ENCODE measurements around the gene MX2. TPM values are rescaled to one million over a fixed set of nuclear protein-coding genes. Genes with fewer than 3 reads are reported as not detected.
A peak's percentile ranks its signal among the peaks of the same experiment; 100 is the strongest.

Gene MX2
- 393 and 402 TPM in 2 replicates for total RNA-seq (2013; cell fraction: nucleolus; rRNA removed)
- 43.3 and 51.0 TPM in 2 replicates for total RNA-seq (2014; rRNA removed)
- 53.8 and 54.1 TPM in 2 replicates for total RNA-seq (2014; rRNA removed; fragmentation: Illumina TruSeq; extraction: Trizol)
- 49.0 and 52.2 TPM in 2 replicates for total RNA-seq (2021)
- polyA plus RNA-seq (2011; ENCODE audit: low read depth) = 32.5 TPM
- polyA plus RNA-seq (2011; rRNA removed) = 167 and 182 TPM in 2 replicates
- polyA plus RNA-seq (2011; cell fraction: cytosol; rRNA removed) = 135 and 137 TPM in 2 replicates
- polyA plus RNA-seq (2011; cell fraction: nucleus; rRNA removed) = 152 and 184 TPM in 2 replicates
- polyA plus RNA-seq (2012) = 46.6 and 49.9 TPM in 2 replicates
- 85.0 and 133 TPM in 2 replicates for polyA plus RNA-seq (2014; fragmentation: Illumina TruSeq; extraction: Trizol)
- 10 to 100 TPM; 10.5 to 13.9 TPM for polyA plus RNA-seq (2014; fragmentation: Nextera tagmentation; extraction: Ambion mirVana)
- polyA plus RNA-seq (2014; rRNA removed) = 42.4 and 49.7 TPM in 2 replicates
- 10 to 100 TPM; 25.3 to 26.7 TPM for polyA plus RNA-seq (2016; fragmentation: Nextera tagmentation; extraction: Ambion mirVana)
- 143 and 159 TPM in 2 replicates for polyA minus RNA-seq (2011; rRNA and poly(A)+ RNA removed)
- polyA minus RNA-seq (2011; cell fraction: cytosol; rRNA and poly(A)+ RNA removed) = 45.2 and 49.5 TPM in 2 replicates
- 100.0 and 124 TPM in 2 replicates for polyA minus RNA-seq (2011; cell fraction: nucleus; rRNA and poly(A)+ RNA removed)
- percentile 95 among the genes with signal in this experiment for Bru-seq, nascent RNA
- BruChase-seq, experiment 1, labeled RNA remaining after a 6-hour chase = percentile 91 among the genes with signal in this experiment
- percentile 87 among the genes with signal in this experiment for BruChase-seq, experiment 2, labeled RNA remaining after a 2-hour chase
- long read RNA-seq, experiment 1, partial matches to known transcripts = 3 of 20 reads
- long read RNA-seq, experiment 1, other reads (novel, unspliced or antisense) = 13 of 20 reads
- long read RNA-seq, experiment 2, transcript MX2-201 (14 exons, 3,042 nt) = major isoform, 124 of 267 reads
- long read RNA-seq, experiment 2, partial matches to known transcripts = 48 of 267 reads
- long read RNA-seq, experiment 2, other reads (novel, unspliced or antisense) = 94 of 267 reads

- under 1% methylated on average over 24 of the region's 24 CpGs for WGBS (ENCODE audit: insufficient coverage, insufficient replicate concordance, low lambda C conversion rate, missing lambda C conversion rate)
- RAD21 ChIA-PET (ENCODE audit: unreplicated experiment) = interaction anchor here (0.6 to 5.3 kb wide), 6 partner anchors 9 to 833 kb away, joined by 3 to 34 read pairs (median 4); partner anchors contain the start of gene MX1
- TF ChIP-seq CREB1 (IDR thresholded peaks at IDR 0.05; ENCODE audit: low read depth) (no peak), SKIL (IDR thresholded peaks at IDR 0.05; ENCODE audit: low read depth, poor library complexity, severe bottlenecking) (peak; percentile 70), MLLT1 (IDR thresholded peaks at IDR 0.05) (peak; percentile 46; the same call in 1 of the 2 replicates), WRNIP1 (IDR thresholded peaks at IDR 0.05; ENCODE audit: borderline replicate concordance, low read depth, low read length) (no peak), PML (IDR thresholded peaks at IDR 0.05; ENCODE audit: low read length) (no peak), POLR2AphosphoS2 (IDR thresholded peaks at IDR 0.05; ENCODE audit: low read depth, low read length) (peak; percentile 34; the same call in 1 of the 2 replicates), PKNOX1 (IDR thresholded peaks at IDR 0.05) (no peak), CREM (IDR thresholded peaks at IDR 0.05; ENCODE audit: low read depth) (peak; percentile 90), BHLHE40 (IDR thresholded peaks at IDR 0.05; ENCODE audit: borderline replicate concordance in 1 of 2, low read depth in 2 of 2, low read length in 1 of 2) (peak; percentile 93 to 94), IRF5 (IDR thresholded peaks at IDR 0.05; ENCODE audit: borderline replicate concordance) (no peak)
Observed at GRCh38 chr21:41361786-41362604, at the start of gene MX2. TSS of gene MX2 (plus strand) at chr21:41362027. CDS start at chr21:41376907, 14,880 bp downstream.

More at GRCh38 chr21:41361786-41362604, at the start of gene MX2:
- intact Hi-C loops (cut with micrococcal nuclease; ENCODE audit: unreplicated experiment) = loop anchor here (5.0 to 10.0 kb wide), 4 partner anchors 80 to 863 kb away; no protein-coding TSS in a partner anchor
- peak; percentile 69 for ATAC-seq
- H3K27me3 ChIP-seq (replicated peaks in 1 of 2; ENCODE audit: control insufficient read depth in 2 of 2, insufficient read depth in 2 of 2, low read length in 1 of 2) = no peaks in the 10 kb centered on the region
- H3K9ac ChIP-seq (ENCODE audit: control insufficient read depth, insufficient read depth, low read length) = peak within 1 kb of the TSS; percentile 69
- POLR2A ChIA-PET = interaction anchor here (0.6 to 1.6 kb wide), 7 partner anchors 7 to 745 kb away, joined by 3 to 11 read pairs (median 3); no protein-coding TSS in a partner anchor
- peaks cover 30% of the 10 kb centered on the region for H3K4me1 ChIP-seq (ENCODE audit: control insufficient read depth, insufficient read depth, low read length)
- SMC1A ChIA-PET (ENCODE audit: uncharacterized antibody, unreplicated experiment) = interaction anchor here (1.0 to 4.1 kb wide), 4 partner anchors 9 to 79 kb away, joined by 3 to 32 read pairs (median 14); no protein-coding TSS in a partner anchor
- peaks cover 37% of the 10 kb centered on the region for H3K79me2 ChIP-seq (ENCODE audit: control insufficient read depth, insufficient read depth, low read length)
- no peaks in the 10 kb centered on the region for H3K9me3 ChIP-seq (replicated peaks; ENCODE audit: control insufficient read depth, insufficient read depth, low read length)
- peak within 1 kb of the TSS; percentile 89 for H3K27ac ChIP-seq (ENCODE audit: control insufficient read depth, insufficient read depth)
- in situ Hi-C loops (cut with MboI) = no loop called here
- H3K36me3 ChIP-seq (ENCODE audit: control insufficient read depth in 2 of 2, insufficient read depth in 2 of 2, low read length in 1 of 2) = no peaks in the 10 kb centered on the region
- BruUV-seq (replicated peaks) = TSS peak; percentile 73
- FAIRE-seq = peak; percentile 31
- peak; percentile 91 for DNase-seq (ENCODE audit: low read depth, low spot score)
- H4K20me1 ChIP-seq (ENCODE audit: control insufficient read depth, insufficient read depth) = no peaks in the 10 kb centered on the region
- peak within 1 kb of the TSS; percentile 84 for H3K4me3 ChIP-seq
- CTCF ChIA-PET = interaction anchor here (1.0 to 9.1 kb wide), 4 partner anchors 50 to 207 kb away, joined by 3 to 63 read pairs (median 4); no protein-coding TSS in a partner anchor
- peak within 1 kb of the TSS; percentile 32 for H2AFZ ChIP-seq (ENCODE audit: control insufficient read depth, low read depth, low read length)
- peak within 1 kb of the TSS; percentile 87 for H3K4me2 ChIP-seq (ENCODE audit: control insufficient read depth, insufficient read depth)

Measured in GM12878 (cell line).